Measurements from ENCODE around the gene THSD7A.

DNA sequence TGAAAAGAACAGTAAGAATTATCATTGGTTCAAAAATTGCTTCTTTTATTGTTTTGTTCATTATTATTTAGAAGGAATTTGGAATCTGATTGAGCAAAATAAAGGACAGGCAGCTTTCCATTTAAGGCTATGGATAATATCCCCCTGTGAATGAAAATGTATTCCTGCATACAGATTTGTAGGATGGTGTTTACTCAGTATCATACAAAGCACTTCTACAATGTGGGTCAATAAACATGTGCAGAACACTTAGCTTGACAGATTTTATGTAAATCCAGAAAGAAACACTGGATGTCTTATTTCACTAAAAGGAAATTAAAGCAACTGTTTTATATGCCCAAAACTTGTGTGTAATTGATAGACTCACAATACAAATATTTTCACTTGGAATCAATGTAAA is 189.7 kb downstream of the THSD7A start:
- TF ChIP-seq POLR2A (IDR thresholded peaks at IDR 0.05; ENCODE audit: low read depth, low read length): no peak
- no peak for TF ChIP-seq SMC3 (IDR thresholded peaks at IDR 0.05; ENCODE audit: low read depth, low read length)
- no peak for TF ChIP-seq RAD21 (IDR thresholded peaks at IDR 0.05; ENCODE audit: low read length)
- TF ChIP-seq, protein P1, sequence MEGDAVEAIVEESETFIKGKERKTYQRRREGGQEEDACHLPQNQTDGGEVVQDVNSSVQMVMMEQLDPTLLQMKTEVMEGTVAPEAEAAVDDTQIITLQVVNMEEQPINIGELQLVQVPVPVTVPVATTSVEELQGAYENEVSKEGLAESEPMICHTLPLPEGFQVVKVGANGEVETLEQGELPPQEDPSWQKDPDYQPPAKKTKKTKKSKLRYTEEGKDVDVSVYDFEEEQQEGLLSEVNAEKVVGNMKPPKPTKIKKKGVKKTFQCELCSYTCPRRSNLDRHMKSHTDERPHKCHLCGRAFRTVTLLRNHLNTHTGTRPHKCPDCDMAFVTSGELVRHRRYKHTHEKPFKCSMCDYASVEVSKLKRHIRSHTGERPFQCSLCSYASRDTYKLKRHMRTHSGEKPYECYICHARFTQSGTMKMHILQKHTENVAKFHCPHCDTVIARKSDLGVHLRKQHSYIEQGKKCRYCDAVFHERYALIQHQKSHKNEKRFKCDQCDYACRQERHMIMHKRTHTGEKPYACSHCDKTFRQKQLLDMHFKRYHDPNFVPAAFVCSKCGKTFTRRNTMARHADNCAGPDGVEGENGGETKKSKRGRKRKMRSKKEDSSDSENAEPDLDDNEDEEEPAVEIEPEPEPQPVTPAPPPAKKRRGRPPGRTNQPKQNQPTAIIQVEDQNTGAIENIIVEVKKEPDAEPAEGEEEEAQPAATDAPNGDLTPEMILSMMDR (conservative IDR thresholded peaks at IDR 0.05; ENCODE audit: low read depth, low read length): no peak
- TF ChIP-seq CEBPB (IDR thresholded peaks at IDR 0.05; ENCODE audit: low read depth, low read length): no peak
- TF ChIP-seq, protein P2, sequence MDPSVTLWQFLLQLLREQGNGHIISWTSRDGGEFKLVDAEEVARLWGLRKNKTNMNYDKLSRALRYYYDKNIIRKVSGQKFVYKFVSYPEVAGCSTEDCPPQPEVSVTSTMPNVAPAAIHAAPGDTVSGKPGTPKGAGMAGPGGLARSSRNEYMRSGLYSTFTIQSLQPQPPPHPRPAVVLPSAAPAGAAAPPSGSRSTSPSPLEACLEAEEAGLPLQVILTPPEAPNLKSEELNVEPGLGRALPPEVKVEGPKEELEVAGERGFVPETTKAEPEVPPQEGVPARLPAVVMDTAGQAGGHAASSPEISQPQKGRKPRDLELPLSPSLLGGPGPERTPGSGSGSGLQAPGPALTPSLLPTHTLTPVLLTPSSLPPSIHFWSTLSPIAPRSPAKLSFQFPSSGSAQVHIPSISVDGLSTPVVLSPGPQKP (IDR thresholded peaks at IDR 0.05; ENCODE audit: borderline replicate concordance, low read depth, low read length): no peak
- TF ChIP-seq NFE2L2 (IDR thresholded peaks at IDR 0.05; ENCODE audit: low read depth, low read length): no peak
- TF ChIP-seq MAZ (IDR thresholded peaks at IDR 0.05; ENCODE audit: borderline replicate concordance, low read depth, low read length): no peak
- no peak for TF ChIP-seq BHLHE40 (IDR thresholded peaks at IDR 0.05; ENCODE audit: low read depth, low read length)

Measured in IMR-90 (cell line).